SH-SY5Y (cell line): Measurements from ENCODE around the gene NARF.

Experiments used
- GATA2 ChIP-seq: IDR thresholded peaks from 2 replicates; pipeline ENCODE4 v1.6.1; 2011; ENCODE audit warnings: mild to moderate bottlenecking, low read depth, low read length
- GATA3 ChIP-seq: IDR thresholded peaks from 2 replicates; pipeline ENCODE4 v1.6.1; 2011; ENCODE audit warnings: low read depth, mild to moderate bottlenecking, low read length, moderate library complexity

NARF gene

GRCh38 chr17:82439829-82440365 lies 18.6 kb upstream of the NARF start:
- TF ChIP-seq GATA3 (no peak), GATA2 (no peak)

- TF ChIP-seq GATA3 = no peak
- no peak for TF ChIP-seq GATA2
These were observed 18.0 kb upstream of the NARF start for GRCh38 chr17:82440469-82440981.

GRCh38 chr17:82440991-82441627 lies 17.4 kb upstream of the NARF start:
- TF ChIP-seq GATA3 (no peak), GATA2 (no peak)

- TF ChIP-seq GATA3 (no peak), GATA2 (no peak)
These were observed 16.7 kb upstream of the NARF start for GRCh38 chr17:82441691-82442487.

- TF ChIP-seq GATA2 (no peak), GATA3 (no peak)
These were observed 15.7 kb upstream of the NARF start for GRCh38 chr17:82442643-82443464.

- TF ChIP-seq GATA3 = no peak
- TF ChIP-seq GATA2 = no peak
These were observed 14.9 kb upstream of the NARF start for GRCh38 chr17:82443465-82444283.

GRCh38 chr17:82444284-82444893 lies 14.2 kb upstream of the NARF start:
- TF ChIP-seq GATA3 = no peak
- no peak for TF ChIP-seq GATA2

- TF ChIP-seq GATA2 = no peak
- TF ChIP-seq GATA3 = no peak
These were observed 13.5 kb upstream of the NARF start for GRCh38 chr17:82444941-82445521.

- no peak for TF ChIP-seq GATA3
- no peak for TF ChIP-seq GATA2
These were observed 13.0 kb upstream of the NARF start for GRCh38 chr17:82445542-82445941.

- TF ChIP-seq GATA3 = no peak
- no peak for TF ChIP-seq GATA2
These were observed 12.4 kb upstream of the NARF start for GRCh38 chr17:82446124-82446523.

GRCh38 chr17:82446649-82447048 lies 11.9 kb upstream of the NARF start:
- TF ChIP-seq GATA3 = no peak
- no peak for TF ChIP-seq GATA2

- TF ChIP-seq GATA3 = no peak
- TF ChIP-seq GATA2 = no peak
These were observed 10.7 kb upstream of the NARF start for GRCh38 chr17:82447876-82448275.

- no peak for TF ChIP-seq GATA3
- no peak for TF ChIP-seq GATA2
These were observed 9.2 kb upstream of the NARF start for GRCh38 chr17:82449131-82449882.
